B cell (primary cell): ENCODE results near the gene RNLS. TPM values are rescaled to one million over a fixed set of nuclear protein-coding genes. Genes with fewer than 3 reads are reported as not detected.

ENCODE experiments used
- ATAC-seq: fragments of 200-7000 bp; cut with Tn5 transposase; one replicate; pipeline ENCODE4 v1.10.0; 2021; ENCODE audit warnings: low read depth, mild to moderate bottlenecking, moderate number of reproducible peaks, moderate library complexity
- CTCF ChIA-PET: fragments of 350-600 bp; sonication (Branson Sonifier 250); formaldehyde crosslinking; loops from one replicate; lab custom pipeline; 2021; ENCODE audit warnings: antibody characterized with exemption, inconsistent platforms; lab: Charles Lee
- POLR2A ChIA-PET: fragments of 350-600 bp; sonication (Branson Sonifier 250); formaldehyde crosslinking; loops from one replicate; lab custom pipeline; 2021; ENCODE audit warnings: antibody characterized with exemption; lab: Charles Lee
- DNase-seq: peaks from one replicate; pipeline ENCODE4 v3.0.0; 2013
- H2AFZ ChIP-seq: 2 replicates; pipeline ENCODE4 v1.6.1; 2012; ENCODE audit warnings: mild to moderate bottlenecking, low read depth, low read length; ENCODE audit not compliant: insufficient read depth, poor library complexity, severe bottlenecking
- H3K27ac ChIP-seq, 2 donors: 1 replicate in 1 of 2; 2 replicates in 1 of 2; pipeline ENCODE4 v1.5.1; 2012 to 2013; ENCODE audit warnings: low read length in 2 of 2, mild to moderate bottlenecking in 2 of 2, moderate library complexity in 1 of 2
- H3K27me3 ChIP-seq, 4 experiments: fragments of 200-600 bp in 1 of 4; sonication (generic) in 1 of 4; replicated peaks in 1 of 4; 1 replicate in 2 of 4; 2 replicates in 2 of 4; pipeline versions ENCODE4 v1.6.1 to v1.7.0; 2013 to 2016; ENCODE audit warnings: low read length in 3 of 4, mild to moderate bottlenecking in 2 of 4, mixed read lengths in 1 of 4, moderate library complexity in 1 of 4; ENCODE audit not compliant: insufficient read depth in 4 of 4, control insufficient read depth in 3 of 4; ENCODE audit errors: control extremely low read depth in 1 of 4
- H3K36me3 ChIP-seq, 2 experiments: replicated peaks in 1 of 2; 1 replicate in 1 of 2; 2 replicates in 1 of 2; pipeline versions ENCODE4 v1.6.1 to v1.7.1; 2013; ENCODE audit warnings: low read length in 1 of 2; ENCODE audit not compliant: insufficient read depth in 2 of 2, control insufficient read depth in 1 of 2; ENCODE audit errors: control extremely low read depth in 1 of 2, extremely low read depth in 1 of 2
- H3K4me1 ChIP-seq, 2 donors: fragments of 200-600 bp in 1 of 2; sonication (generic) in 1 of 2; 1 replicate in 1 of 2; 2 replicates in 1 of 2; pipeline versions ENCODE4 v1.5.1 to v1.6.1; 2013 to 2017; ENCODE audit warnings: low read length in 2 of 2; ENCODE audit not compliant: control insufficient read depth in 2 of 2, insufficient read depth in 2 of 2
- H3K4me2 ChIP-seq: replicated peaks from 2 replicates; pipeline ENCODE3; 2012; ENCODE audit warnings: mild to moderate bottlenecking, low read depth, low read length; ENCODE audit not compliant: poor library complexity, severe bottlenecking
- H3K4me3 ChIP-seq, 5 experiments: fragments of 200-600 bp in 1 of 5; sonication (generic) in 1 of 5; 1 replicate in 3 of 5; 2 replicates in 2 of 5; pipeline versions ENCODE4 v1.5.1 to v1.7.0; 2011 to 2016; ENCODE audit warnings: low read length in 4 of 5, mild to moderate bottlenecking in 4 of 5, low read depth in 2 of 5, control low read depth in 1 of 5, moderate library complexity in 1 of 5; ENCODE audit not compliant: insufficient read depth in 1 of 5; ENCODE audit errors: control extremely low read depth in 1 of 5, extremely low read depth in 1 of 5
- H3K79me2 ChIP-seq: fragments of 200-600 bp; sonication (generic); one replicate; pipeline ENCODE4 v1.6.0; 2016; ENCODE audit warnings: low read length; ENCODE audit not compliant: control insufficient read depth, insufficient read depth
- H3K9ac ChIP-seq: fragments of 200-600 bp; sonication (generic); 2 replicates; pipeline ENCODE4 v1.6.1; 2017; ENCODE audit warnings: mild to moderate bottlenecking, low read length, moderate library complexity
- H3K9me3 ChIP-seq, 3 donors: one replicate each; pipeline versions ENCODE4 v1.6.1 to v1.7.1; 2013; ENCODE audit warnings: low read length in 2 of 3; ENCODE audit not compliant: control insufficient read depth in 2 of 3, insufficient read depth in 1 of 3; ENCODE audit errors: control extremely low read depth in 1 of 3
- H4K20me1 ChIP-seq: 2 replicates; pipeline ENCODE4 v1.6.0; 2012; ENCODE audit warnings: mild to moderate bottlenecking, low read length; ENCODE audit not compliant: insufficient read depth, control insufficient read depth, poor library complexity, severe bottlenecking
- H3K27ac Mint-ChIP-seq: one replicate; pipeline ENCODE4 v1.8.0; 2021; ENCODE audit warnings: mixed read lengths
- H3K27me3 Mint-ChIP-seq: one replicate; pipeline ENCODE4 v1.8.0; 2021; ENCODE audit warnings: mixed read lengths
- H3K4me1 Mint-ChIP-seq: one replicate; pipeline ENCODE4 v1.8.0; 2021; ENCODE audit warnings: mixed read lengths
- H3K4me3 Mint-ChIP-seq: one replicate; pipeline ENCODE4 v1.8.0; 2021; ENCODE audit warnings: mixed read lengths
- H3K9me3 Mint-ChIP-seq: one replicate; pipeline ENCODE4 v1.8.0; 2022; ENCODE audit warnings: mixed read lengths; ENCODE audit not compliant: insufficient read depth
- EZH2 ChIP-seq: IDR thresholded peaks from 2 replicates; pipeline ENCODE4 v1.6.1; 2012; ENCODE audit warnings: borderline replicate concordance, low read depth, mild to moderate bottlenecking, moderate library complexity, low read length; ENCODE audit not compliant: insufficient read depth, poor library complexity, severe bottlenecking
- WGBS: methylation state at CpG from one replicate; pipeline ENCODE4 v1.1.5; 2013; ENCODE audit warnings: missing lambda C conversion rate; ENCODE audit not compliant: insufficient coverage; 5-methylcytosine and 5-hydroxymethylcytosine counted together
- intact Hi-C: fragments of 100-400 bp; cut with micrococcal nuclease; formaldehyde crosslinking; loops from one replicate; pipeline ENCODE4 v1.10.0; 2022
- polyA plus RNA-seq: library from polyadenylated mRNA; depleted of rRNA; stranded (reverse); fragments of >200 nt; gene quantifications from 2 replicates; pipeline ENCODE4 v1.2.3, GENCODE V29; 2012
- total RNA-seq, 2 donors: library from RNA; stranded (reverse); fragments of 120-200 nt in 1 of 2; gene quantifications; 1 replicate in 1 of 2; 2 replicates in 1 of 2; pipeline versions ENCODE4 v1.2.3 to v1.2.4, GENCODE V29; 2013 to 2022
- TF ChIP-seq, protein P1 (sequence below): fragments of 200-600 bp; IDR thresholded peaks from one replicate; pipeline ENCODE4 v1.8.0; 2022; ENCODE audit warnings: antibody characterized with exemption, mild to moderate bottlenecking

RNLS gene
- total and polyA plus RNA-seq, 2 donors (not counting 1 experiment from before 2014, with no cell fraction given) = 3.5 to 7.5 TPM

DNA sequence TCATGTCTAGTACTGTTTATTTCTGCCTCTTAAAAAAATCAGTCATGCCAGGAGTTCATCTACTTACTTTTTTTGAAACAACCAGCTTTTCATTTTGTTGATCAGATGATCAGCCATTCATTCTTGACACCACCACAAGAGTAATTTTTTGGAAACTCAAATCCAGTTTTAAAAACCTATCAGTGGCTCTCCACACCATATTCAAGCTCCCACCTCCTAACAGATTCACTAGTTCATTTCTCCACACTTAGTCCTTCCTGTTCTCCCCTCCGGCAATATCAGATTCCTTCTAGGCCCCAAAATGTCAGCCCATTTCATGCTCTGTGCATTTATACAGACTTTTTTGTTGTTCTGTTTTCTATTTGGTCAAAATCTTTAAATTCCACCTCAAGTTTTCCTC lies 341.6 kb downstream of the RNLS start:
- no peak overlapping the region for H3K9ac ChIP-seq
- ATAC-seq (no peak), DNase-seq (no peak)
- 100% methylated on average over 1 of the region's 1 CpG for WGBS
- H3K4me1 ChIP-seq = peaks cover 3 to 6% of the 10 kb centered on the region in 2 donors
- CTCF ChIA-PET = no interaction called here
- TF ChIP-seq EZH2 = no peak
- TF ChIP-seq, protein P1, sequence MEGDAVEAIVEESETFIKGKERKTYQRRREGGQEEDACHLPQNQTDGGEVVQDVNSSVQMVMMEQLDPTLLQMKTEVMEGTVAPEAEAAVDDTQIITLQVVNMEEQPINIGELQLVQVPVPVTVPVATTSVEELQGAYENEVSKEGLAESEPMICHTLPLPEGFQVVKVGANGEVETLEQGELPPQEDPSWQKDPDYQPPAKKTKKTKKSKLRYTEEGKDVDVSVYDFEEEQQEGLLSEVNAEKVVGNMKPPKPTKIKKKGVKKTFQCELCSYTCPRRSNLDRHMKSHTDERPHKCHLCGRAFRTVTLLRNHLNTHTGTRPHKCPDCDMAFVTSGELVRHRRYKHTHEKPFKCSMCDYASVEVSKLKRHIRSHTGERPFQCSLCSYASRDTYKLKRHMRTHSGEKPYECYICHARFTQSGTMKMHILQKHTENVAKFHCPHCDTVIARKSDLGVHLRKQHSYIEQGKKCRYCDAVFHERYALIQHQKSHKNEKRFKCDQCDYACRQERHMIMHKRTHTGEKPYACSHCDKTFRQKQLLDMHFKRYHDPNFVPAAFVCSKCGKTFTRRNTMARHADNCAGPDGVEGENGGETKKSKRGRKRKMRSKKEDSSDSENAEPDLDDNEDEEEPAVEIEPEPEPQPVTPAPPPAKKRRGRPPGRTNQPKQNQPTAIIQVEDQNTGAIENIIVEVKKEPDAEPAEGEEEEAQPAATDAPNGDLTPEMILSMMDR = no peak
- no peaks in the 10 kb centered on the region for H3K27me3 ChIP-seq
- H3K4me3 ChIP-seq = no peak overlapping the region
- intact Hi-C loops = no loop called here
- POLR2A ChIA-PET = no interaction called here
- no peak overlapping the region for H3K27ac Mint-ChIP-seq
- H4K20me1 ChIP-seq = no peaks in the 10 kb centered on the region
- H3K27me3 Mint-ChIP-seq = no peaks in the 10 kb centered on the region
- H3K4me1 Mint-ChIP-seq = peaks cover 12% of the 10 kb centered on the region
- no peak overlapping the region for H3K4me3 Mint-ChIP-seq
- no peak overlapping the region for H3K27ac ChIP-seq
- no peaks in the 10 kb centered on the region for H3K9me3 Mint-ChIP-seq
- H2AFZ ChIP-seq = no peak overlapping the region
- no peaks in the 10 kb centered on the region for H3K36me3 ChIP-seq
- H3K9me3 ChIP-seq = peaks cover 0 to 4% (median 0%) of the 10 kb centered on the region in 3 donors
- no peak overlapping the region for H3K4me2 ChIP-seq
- H3K79me2 ChIP-seq = no peaks in the 10 kb centered on the region

DNA sequence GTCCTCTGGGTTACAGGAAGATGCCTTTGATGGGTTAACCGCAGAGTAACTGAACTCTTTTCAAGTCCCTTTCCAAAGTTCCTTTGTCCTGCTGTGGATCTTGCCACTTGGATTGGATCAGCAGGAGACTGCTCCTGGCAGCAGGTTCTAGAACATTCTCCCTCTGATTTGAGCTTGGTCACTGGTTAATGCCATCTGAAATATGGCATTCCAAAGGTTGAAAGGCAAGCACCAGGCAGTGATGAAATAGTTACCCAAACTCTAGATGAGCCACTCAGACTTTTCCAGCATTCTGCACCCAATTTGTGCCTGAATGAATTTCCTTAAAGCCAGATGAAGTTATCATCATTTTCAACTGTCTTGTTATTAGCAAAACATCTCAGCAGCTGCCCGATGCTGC lies 343.9 kb downstream of the RNLS start:
- no peak for ATAC-seq
- Mint-ChIP-seq H3K9me3 (no peaks in the 10 kb centered on the region), H3K27me3 (no peaks in the 10 kb centered on the region), H3K4me3 (no peak overlapping the region), H3K27ac (no peak overlapping the region), H3K4me1 (peaks cover 1% of the 10 kb centered on the region)
- Histone ChIP-seq H2AFZ (no peak overlapping the region), H3K79me2 (no peaks in the 10 kb centered on the region), H3K4me2 (no peak overlapping the region), H3K4me3 (no peak overlapping the region), H3K9me3 (peaks cover 0 to 4% (median 0%) of the 10 kb centered on the region in 3 donors), H4K20me1 (no peaks in the 10 kb centered on the region), H3K4me1 (no peaks in the 10 kb centered on the region), H3K27ac (no peak overlapping the region), H3K36me3 (no peaks in the 10 kb centered on the region), H3K9ac (no peak overlapping the region), H3K27me3 (no peaks in the 10 kb centered on the region)
- 92% methylated on average over 1 of the region's 2 CpGs for WGBS
- ChIA-PET CTCF (no interaction called here), POLR2A (no interaction called here)
- no peak for TF ChIP-seq EZH2
- TF ChIP-seq, protein P1 = no peak
- no peak for DNase-seq
- intact Hi-C loops = no loop called here
